HEK293T (cell line): ENCODE measurements around the gene TOMT.

Experiments
- BHLHE40 ChIP-seq: fragments of 450-650 bp; IDR thresholded peaks from 2 replicates; pipeline ENCODE4 v1.6.1; 2016; ENCODE audit warnings: mild to moderate bottlenecking, moderate library complexity, borderline replicate concordance
- ELF4 ChIP-seq: fragments of 450-650 bp; IDR thresholded peaks from 2 replicates; pipeline ENCODE4 v1.6.1; 2017; ENCODE audit warnings: antibody characterized with exemption
- FOXM1 ChIP-seq: fragments of 450-650 bp; IDR thresholded peaks from 2 replicates; pipeline ENCODE4 v1.6.1; 2017; ENCODE audit warnings: mild to moderate bottlenecking, borderline replicate concordance
- L3MBTL2 ChIP-seq: fragments of 450-650 bp; conservative IDR thresholded peaks from 2 replicates; pipeline ENCODE4 v1.6.1; 2016; ENCODE audit warnings: mild to moderate bottlenecking
- LEF1 ChIP-seq: fragments of 450-650 bp; IDR thresholded peaks from 2 replicates; pipeline ENCODE4 v1.6.1; 2017; ENCODE audit warnings: mild to moderate bottlenecking, borderline replicate concordance
- NFRKB ChIP-seq: fragments of 450-650 bp; IDR thresholded peaks from 2 replicates; pipeline ENCODE4 v1.6.1; 2016; ENCODE audit warnings: mild to moderate bottlenecking, moderate library complexity
- PKNOX1 ChIP-seq: fragments of 450-650 bp; IDR thresholded peaks from 2 replicates; pipeline ENCODE4 v1.6.1; 2016
- ZNF384 ChIP-seq: fragments of 450-650 bp; IDR thresholded peaks from 2 replicates; pipeline ENCODE4 v1.6.1; 2016

- no peak for TF ChIP-seq ELF4
- no peak for TF ChIP-seq FOXM1
- no peak for TF ChIP-seq NFRKB
- no peak for TF ChIP-seq ZNF384
- no peak for TF ChIP-seq LEF1
- no peak for TF ChIP-seq BHLHE40
- no peak for TF ChIP-seq PKNOX1
- TF ChIP-seq L3MBTL2: no peak
Observed at GRCh38 chr11:72114570-72114969, 8.8 kb downstream of the TOMT start.
